CD4-positive, alpha-beta memory T cell (primary cell): Measurements from ENCODE around the gene FOXL1. TPM values are rescaled to one million over a fixed set of nuclear protein-coding genes. Genes with fewer than 3 reads are reported as not detected.

ENCODE experiments used
- polyA plus RNA-seq, 2 donors: library from polyadenylated mRNA; unstranded; fragments of 300-500 nt; fragmentation: Illumina TruSeq; gene quantifications; one replicate each; pipeline ENCODE4 v1.2.3, GENCODE V29; 2021
- total RNA-seq, 2 experiments: library from RNA; stranded (reverse); gene quantifications; one replicate each; pipeline ENCODE4 v1.2.3, GENCODE V29; 2021

FOXL1 gene
- total and polyA plus RNA-seq, 4 experiments from 2014 or later = not detected

Other genes with a start within 250 kb of the FOXL1 start
- gene FOXF1, start 68.0 kb upstream of the FOXL1 start, total RNA-seq = not detected
- gene FOXF1, start 68.0 kb upstream of the FOXL1 start, polyA plus RNA-seq = not detected
- gene MTHFSD, start 23.3 kb upstream of the FOXL1 start, total RNA-seq = 10 to 100 TPM; 39.7 to 41.6 TPM
- 10 to 100 TPM; 12.5 to 20.1 TPM for gene MTHFSD, start 23.3 kb upstream of the FOXL1 start, polyA plus RNA-seq
- not detected for gene FOXC2, start 11.7 kb upstream of the FOXL1 start, total RNA-seq
- gene FOXC2, start 11.7 kb upstream of the FOXL1 start, polyA plus RNA-seq = not detected